Left ventricle myocardium inferior (tissue), 1 donor: ENCODE data around the gene SERPINC1. TPM values are rescaled to one million over a fixed set of nuclear protein-coding genes. Genes with fewer than 3 reads are reported as not detected.
"Not testable (repeated sequence)": the region's sequence is repeated elsewhere in the genome, so short reads cannot be mapped to it uniquely, and the experiment has no call there.

Experiments
- DNase-seq: peaks from one replicate; pipeline ENCODE4 v3.0.0-alpha.2; 2020
- H3K27ac ChIP-seq: fragments of 200-600 bp; replicated peaks from 2 replicates; pipeline ENCODE4 v1.8.0; 2021
- H3K27me3 ChIP-seq: fragments of 200-600 bp; 2 replicates; pipeline ENCODE4 v1.8.0; 2021; ENCODE audit warnings: low read depth
- H3K36me3 ChIP-seq: fragments of 200-600 bp; 2 replicates; pipeline ENCODE4 v1.8.0; 2021
- H3K4me1 ChIP-seq: fragments of 200-600 bp; 2 replicates; pipeline ENCODE4 v1.8.0; 2021
- H3K4me3 ChIP-seq: fragments of 200-600 bp; 2 replicates; pipeline ENCODE4 v1.8.0; 2021; ENCODE audit warnings: mild to moderate bottlenecking, moderate library complexity
- H3K9me3 ChIP-seq: fragments of 200-600 bp; replicated peaks from 2 replicates; pipeline ENCODE4 v1.8.0; 2021
- intact Hi-C: fragments of 100-400 bp; cut with micrococcal nuclease; formaldehyde crosslinking; loops from one replicate; pipeline ENCODE4 v1.11.0; 2022
- total RNA-seq: library from RNA; stranded (reverse); fragmentation: NEBNext Ultra II Directional; extraction: Animal tissue kit (Norgen Biotek cat#: 25700); gene quantifications from one replicate; pipeline ENCODE4 v1.2.1, GENCODE V29; 2021
- TF ChIP-seq, protein P1 (sequence below): fragments of 200-600 bp; IDR thresholded peaks from 2 replicates; pipeline ENCODE4 v1.8.0; 2021; ENCODE audit warnings: antibody characterized with exemption, mild to moderate bottlenecking, borderline replicate concordance
- donor health status: DM: no; HTN: yes; CAD: no; lungs with severe emphysema.

SERPINC1 gene
- total RNA-seq, 1 donor from 2014 or later: not detected

DNA sequence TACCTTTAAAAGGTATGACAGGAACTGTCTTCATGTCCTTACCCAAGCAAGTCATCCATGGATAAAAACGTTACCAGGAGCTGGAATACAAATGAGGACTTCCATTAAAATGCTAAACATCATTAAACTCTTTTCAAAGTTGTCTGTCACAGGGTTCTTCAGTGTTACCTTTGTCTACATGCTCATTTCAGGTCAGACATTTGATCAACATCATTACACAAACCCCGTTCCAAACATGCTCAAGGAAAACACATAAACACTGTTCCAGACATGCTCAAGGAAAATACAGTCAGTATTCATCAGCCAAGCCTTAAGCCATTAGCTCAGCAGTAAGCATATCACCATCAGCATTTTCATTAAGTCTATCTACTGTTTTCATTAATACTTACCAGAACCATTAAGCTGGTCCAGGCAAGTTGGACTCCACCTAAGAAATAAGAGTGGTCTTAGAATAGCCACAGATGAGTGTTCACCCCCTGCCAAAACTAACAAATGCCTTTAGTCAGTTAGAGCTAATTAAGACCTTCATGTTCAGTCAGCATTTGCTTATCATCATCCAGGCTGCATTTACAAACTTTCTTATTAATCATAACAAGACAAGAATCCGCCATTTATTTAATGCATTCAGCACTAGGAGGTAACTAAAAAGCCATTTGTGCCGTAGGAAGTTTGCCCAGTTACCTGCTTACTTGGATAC is 51.5 kb downstream of the SERPINC1 start:
- Histone ChIP-seq H3K36me3 (peaks cover 57% of the 10 kb centered on the region), H3K27me3 (no peaks in the 10 kb centered on the region), H3K4me1 (peaks cover 62% of the 10 kb centered on the region), H3K4me3 (peak overlapping the region; percentile 95), H3K9me3 (no peaks in the 10 kb centered on the region), H3K27ac (peak overlapping the region; percentile 99)
- TF ChIP-seq, protein P1, sequence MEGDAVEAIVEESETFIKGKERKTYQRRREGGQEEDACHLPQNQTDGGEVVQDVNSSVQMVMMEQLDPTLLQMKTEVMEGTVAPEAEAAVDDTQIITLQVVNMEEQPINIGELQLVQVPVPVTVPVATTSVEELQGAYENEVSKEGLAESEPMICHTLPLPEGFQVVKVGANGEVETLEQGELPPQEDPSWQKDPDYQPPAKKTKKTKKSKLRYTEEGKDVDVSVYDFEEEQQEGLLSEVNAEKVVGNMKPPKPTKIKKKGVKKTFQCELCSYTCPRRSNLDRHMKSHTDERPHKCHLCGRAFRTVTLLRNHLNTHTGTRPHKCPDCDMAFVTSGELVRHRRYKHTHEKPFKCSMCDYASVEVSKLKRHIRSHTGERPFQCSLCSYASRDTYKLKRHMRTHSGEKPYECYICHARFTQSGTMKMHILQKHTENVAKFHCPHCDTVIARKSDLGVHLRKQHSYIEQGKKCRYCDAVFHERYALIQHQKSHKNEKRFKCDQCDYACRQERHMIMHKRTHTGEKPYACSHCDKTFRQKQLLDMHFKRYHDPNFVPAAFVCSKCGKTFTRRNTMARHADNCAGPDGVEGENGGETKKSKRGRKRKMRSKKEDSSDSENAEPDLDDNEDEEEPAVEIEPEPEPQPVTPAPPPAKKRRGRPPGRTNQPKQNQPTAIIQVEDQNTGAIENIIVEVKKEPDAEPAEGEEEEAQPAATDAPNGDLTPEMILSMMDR: no peak
- intact Hi-C loops: no loop called here
- DNase-seq: no peak

DNA sequence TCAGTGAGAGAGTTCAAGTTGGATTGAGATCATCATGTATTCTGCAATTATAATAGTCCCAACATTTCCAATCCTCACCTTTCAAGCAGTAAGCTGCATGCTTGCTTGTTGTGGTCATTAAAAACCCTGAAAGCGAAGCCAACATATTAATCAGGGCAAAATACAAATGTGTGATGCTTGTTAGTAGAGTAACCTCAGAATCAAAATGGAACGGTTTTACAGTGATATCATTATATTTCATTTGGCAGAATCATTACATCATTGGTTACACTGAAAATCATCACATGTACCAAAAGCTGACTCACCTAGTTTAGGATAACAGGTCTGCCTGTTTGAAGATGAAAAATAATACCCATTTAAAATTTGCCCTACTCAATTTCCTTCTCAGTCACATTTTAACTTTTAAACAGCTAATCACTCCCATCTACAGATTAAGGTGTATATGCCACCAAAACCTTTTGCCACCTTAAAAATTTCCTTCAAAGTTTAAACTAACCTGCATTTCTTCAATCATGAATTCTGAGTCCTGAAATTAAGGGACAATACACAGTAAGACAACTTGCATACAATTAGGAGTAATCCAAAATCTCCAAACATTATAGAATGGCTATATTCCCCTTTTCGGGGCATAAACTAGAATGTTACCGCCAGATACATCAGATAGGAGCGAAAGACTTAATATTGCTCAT is 52.8 kb downstream of the SERPINC1 start:
- intact Hi-C loops: no loop called here
- no peak overlapping the region for H3K4me3 ChIP-seq

DNA sequence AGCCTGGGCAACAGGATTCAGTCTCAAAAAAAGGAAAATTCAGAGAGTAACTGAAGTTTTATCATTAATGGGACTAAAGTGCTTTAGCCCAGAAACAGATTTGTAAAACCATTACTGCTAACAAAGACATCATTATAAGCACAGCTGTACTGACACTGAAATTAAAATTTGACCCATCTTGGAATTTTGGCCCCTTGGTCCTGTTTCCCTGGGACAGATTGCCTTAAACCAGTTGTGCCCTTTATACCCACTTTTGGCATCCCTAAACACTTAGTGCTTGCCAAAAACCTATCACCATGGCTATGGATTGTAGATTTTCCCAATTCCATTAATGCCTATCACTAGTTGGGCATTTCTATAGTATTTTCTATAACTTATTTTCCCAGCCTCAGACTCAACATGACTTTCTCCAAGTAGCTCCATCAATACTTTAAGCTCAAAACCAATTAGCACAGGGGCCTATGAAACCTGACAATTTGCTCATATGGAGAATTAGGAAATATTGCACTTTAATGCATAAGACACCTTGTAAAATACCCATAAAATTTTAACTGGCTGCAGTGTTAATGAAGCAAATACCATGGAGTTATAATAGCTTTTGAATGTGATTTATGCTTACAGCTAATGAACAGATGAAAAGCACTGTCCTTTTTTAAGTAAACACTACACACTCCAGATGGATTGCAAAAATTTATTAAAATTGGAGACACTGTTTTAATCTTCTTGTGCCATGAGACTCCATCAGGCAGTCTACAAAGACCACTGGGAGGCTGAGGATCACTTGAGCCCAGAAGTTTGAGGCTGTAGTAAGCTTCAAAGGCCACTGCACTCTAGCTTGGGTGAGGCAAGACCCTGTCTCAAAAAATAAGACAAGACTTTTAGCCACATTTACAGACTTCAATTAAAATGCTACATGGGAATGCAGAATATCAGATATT is 53.6 kb downstream of the SERPINC1 start:
- Histone ChIP-seq H3K9me3 (no peaks in the 10 kb centered on the region), H3K27me3 (no peaks in the 10 kb centered on the region), H3K4me3 (no peak overlapping the region), H3K27ac (no peak overlapping the region), H3K4me1 (peaks cover 41% of the 10 kb centered on the region), H3K36me3 (peaks cover 78% of the 10 kb centered on the region)
- no peak for DNase-seq
- intact Hi-C loops: no loop called here
- TF ChIP-seq, protein P1: no peak

More for the DNA sequence above, 52.8 kb downstream of the SERPINC1 start:
- peaks cover 70% of the 10 kb centered on the region for H3K36me3 ChIP-seq
- TF ChIP-seq, protein P1: no peak
- H3K27me3 ChIP-seq: no peaks in the 10 kb centered on the region
- H3K27ac ChIP-seq: peak overlapping the region; percentile 12
- H3K4me1 ChIP-seq: peaks cover 49% of the 10 kb centered on the region
- no peak for DNase-seq
- H3K9me3 ChIP-seq: no peaks in the 10 kb centered on the region

DNA sequence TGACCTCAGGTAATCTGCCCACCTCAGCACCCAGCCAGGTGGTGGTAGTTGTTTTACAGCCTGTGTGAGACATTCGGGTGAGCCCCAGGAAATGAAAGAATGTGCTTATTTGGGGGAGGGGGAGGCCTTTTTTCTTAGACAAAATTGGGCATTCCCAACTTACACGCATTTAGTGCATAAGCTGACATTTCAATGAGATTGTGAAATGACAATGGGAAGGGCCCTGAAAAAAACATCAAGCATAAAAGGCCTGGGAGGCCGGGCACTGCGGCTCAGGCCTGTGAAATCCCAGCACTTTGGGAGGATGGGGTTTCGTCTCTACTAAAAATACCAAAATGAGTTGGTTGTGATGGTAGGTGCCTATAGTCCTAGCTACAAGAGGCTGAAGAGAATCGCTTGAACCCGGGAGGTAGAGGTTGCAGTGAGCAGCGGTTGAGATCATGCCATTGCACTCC is 54.3 kb downstream of the SERPINC1 start:
- Histone ChIP-seq H3K9me3 (no peaks in the 10 kb centered on the region), H3K4me1 (peaks cover 36% of the 10 kb centered on the region), H3K36me3 (peaks cover 85% of the 10 kb centered on the region), H3K4me3 (no peak overlapping the region), H3K27me3 (no peaks in the 10 kb centered on the region), H3K27ac (no peak overlapping the region)
- no peak for DNase-seq
- TF ChIP-seq, protein P1: no peak
- intact Hi-C loops: no loop called here

DNA sequence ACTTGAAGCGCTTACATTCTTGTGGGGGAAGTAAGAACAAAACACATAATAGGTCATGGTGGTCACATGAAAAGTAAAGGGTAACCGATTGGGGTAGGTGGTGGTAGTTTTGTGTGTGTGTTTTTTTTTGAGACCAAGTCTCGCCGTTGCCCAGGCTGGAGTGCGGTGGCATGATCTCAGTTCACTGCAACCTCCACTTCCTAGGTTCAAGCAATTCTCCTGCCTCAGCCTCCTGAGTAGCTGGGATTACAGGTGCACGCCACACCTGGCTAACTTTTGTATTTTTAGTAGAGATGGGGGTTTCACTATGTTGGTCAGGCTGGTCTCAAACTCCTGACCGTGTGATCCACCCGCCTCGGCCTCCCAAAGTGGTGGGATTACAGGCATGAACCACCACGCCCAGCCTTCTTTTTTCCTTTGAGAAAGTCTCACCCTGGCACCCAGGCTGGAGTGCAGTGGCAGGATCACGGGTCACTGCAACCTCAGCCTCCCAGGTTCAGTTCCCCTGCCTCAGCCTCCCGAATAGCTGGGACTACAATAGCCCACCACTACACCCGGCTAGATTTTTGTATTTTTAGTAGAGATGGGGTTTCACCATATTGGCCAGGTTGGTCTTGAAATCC is 54.9 kb downstream of the SERPINC1 start:
- H3K9me3 ChIP-seq, H3K27me3 ChIP-seq, H3K4me3 ChIP-seq, intact Hi-C loops, DNase-seq, H3K27ac ChIP-seq: not testable (repeated sequence)
- Histone ChIP-seq H3K36me3 (peaks cover 90% of the 10 kb centered on the region), H3K4me1 (peaks cover 31% of the 10 kb centered on the region)
